H1 (cell line): ENCODE data around the gene TUBGCP3. TPM values are rescaled to one million over a fixed set of nuclear protein-coding genes. Genes with fewer than 3 reads are reported as not detected.

Experiments
- CTCF ChIA-PET: fragments of 300-600 bp; sonication (Branson Sonifier 250); formaldehyde crosslinking; loops from one replicate; lab custom pipeline; 2021; ENCODE audit not compliant: partially characterized antibody; lab: Charles Lee
- POLR2A ChIA-PET: fragments of 300-600 bp; sonication (Branson Sonifier 250); formaldehyde crosslinking; loops from one replicate; lab custom pipeline; 2021; ENCODE audit warnings: inconsistent platforms; ENCODE audit not compliant: partially characterized antibody; lab: Charles Lee
- DNase-seq, 2 experiments: peaks; one replicate each; pipeline versions ENCODE4 v3.0.0 to v3.0.0-alpha.2; 2010 to 2022; ENCODE audit warnings: low spot score in 2 of 2, low read depth in 1 of 2, mixed read lengths in 1 of 2
- FAIRE-seq: peaks from 2 replicates; lab custom pipeline; 2011; peaks lifted over from hg19 to GRCh38; lab: Jason Lieb, UNC
- H2AFZ ChIP-seq: 2 replicates; pipeline ENCODE4 v1.8.1; 2012; ENCODE audit warnings: low read length, inconsistent platforms
- H2AK5ac ChIP-seq: 2 replicates; pipeline ENCODE4 v1.6.1; 2013; ENCODE audit warnings: low read depth, low read length
- H2BK120ac ChIP-seq: replicated peaks from 2 replicates; pipeline ENCODE3; 2013; ENCODE audit warnings: low read depth, low read length, inconsistent platforms
- H2BK12ac ChIP-seq: 2 replicates; pipeline ENCODE4 v1.6.1; 2013; ENCODE audit warnings: low read depth, low read length
- H2BK15ac ChIP-seq: 2 replicates; pipeline ENCODE4 v1.6.1; 2013; ENCODE audit warnings: low read length
- H2BK20ac ChIP-seq: 2 replicates; pipeline ENCODE4 v1.6.1; 2013; ENCODE audit warnings: low read length
- H2BK5ac ChIP-seq: 2 replicates; pipeline ENCODE4 v1.6.1; 2013; ENCODE audit warnings: low read depth, low read length
- H3K14ac ChIP-seq: 2 replicates; pipeline ENCODE4 v1.6.1; 2013; ENCODE audit warnings: inconsistent platforms; ENCODE audit not compliant: insufficient read length
- H3K18ac ChIP-seq: 2 replicates; pipeline ENCODE4 v1.6.1; 2013; ENCODE audit warnings: low read length; ENCODE audit errors: extremely low read depth
- H3K23ac ChIP-seq: 2 replicates; pipeline ENCODE4 v1.6.1; 2013; ENCODE audit warnings: inconsistent platforms; ENCODE audit not compliant: insufficient read length
- H3K23me2 ChIP-seq: 2 replicates; pipeline ENCODE4 v1.6.1; 2013; ENCODE audit warnings: low read depth, low read length
- H3K27ac ChIP-seq: 2 replicates; pipeline ENCODE4 v1.6.1; 2011; ENCODE audit warnings: low read depth, low read length, inconsistent platforms
- H3K27me3 ChIP-seq, 4 experiments: replicated peaks in 1 of 4; 1 replicate in 1 of 4; 2 replicates in 3 of 4; pipeline versions ENCODE4 v1.6.1 to v1.8.1; 2011 to 2013; ENCODE audit warnings: low read length in 3 of 4, mild to moderate bottlenecking in 3 of 4, inconsistent platforms in 2 of 4, mixed read lengths in 2 of 4, moderate library complexity in 1 of 4; ENCODE audit not compliant: control insufficient read depth in 3 of 4, insufficient read depth in 3 of 4; ENCODE audit errors: extremely low read depth in 1 of 4
- H3K36me3 ChIP-seq, 4 experiments: 2 replicates each; pipeline versions ENCODE4 v1.6.1 to v1.8.1; 2011 to 2013; ENCODE audit warnings: mild to moderate bottlenecking in 4 of 4, low read length in 3 of 4, moderate library complexity in 2 of 4, control low read depth in 1 of 4, inconsistent platforms in 1 of 4; ENCODE audit not compliant: insufficient read depth in 4 of 4, control insufficient read depth in 2 of 4
- H3K4ac ChIP-seq: replicated peaks from 2 replicates; pipeline ENCODE3; 2013; ENCODE audit warnings: low read length, low read depth, mixed read lengths, inconsistent platforms; ENCODE audit not compliant: insufficient read length
- H3K4me1 ChIP-seq, 4 experiments: replicated peaks in 1 of 4; 1 replicate in 1 of 4; 2 replicates in 3 of 4; pipeline versions ENCODE4 v1.6.1 to v1.8.1; 2011 to 2013; ENCODE audit warnings: low read length in 3 of 4, inconsistent platforms in 2 of 4, mixed read lengths in 1 of 4; ENCODE audit not compliant: insufficient read depth in 4 of 4, control insufficient read depth in 3 of 4
- H3K4me2 ChIP-seq, 2 experiments: 2 replicates each; pipeline versions ENCODE4 v1.6.1 to v1.8.1; 2011 to 2013; ENCODE audit warnings: low read depth in 2 of 2, low read length in 2 of 2, control low read depth in 1 of 2, inconsistent platforms in 1 of 2, mild to moderate bottlenecking in 1 of 2; ENCODE audit not compliant: insufficient read depth in 1 of 2
- H3K4me3 ChIP-seq, 4 experiments: fragments of 200-600, 300-600 bp in 1 of 4; sonication (generic), shearing (Covaris generic), sonication (Bioruptor Twin) in 1 of 4; 2 replicates each; pipeline versions ENCODE4 v1.5.1 to v1.8.1; 2011 to 2016; ENCODE audit warnings: low read length in 4 of 4, low read depth in 3 of 4, control low read depth in 2 of 4, inconsistent platforms in 2 of 4, mild to moderate bottlenecking in 2 of 4, mixed read lengths in 1 of 4, moderate library complexity in 1 of 4; ENCODE audit not compliant: insufficient read depth in 2 of 4; ENCODE audit errors: extremely low read depth in 1 of 4
- H3K56ac ChIP-seq: replicated peaks from 2 replicates; pipeline ENCODE3; 2013; ENCODE audit warnings: low read depth, mild to moderate bottlenecking, mixed read lengths, low read length, inconsistent platforms; ENCODE audit not compliant: insufficient read length
- H3K79me1 ChIP-seq: 2 replicates; pipeline ENCODE4 v1.6.1; 2013; ENCODE audit warnings: low read depth, low read length, control low read depth
- H3K79me2 ChIP-seq, 2 experiments: 2 replicates each; pipeline versions ENCODE4 v1.6.1 to v1.8.1; 2012 to 2013; ENCODE audit warnings: low read length in 2 of 2, mild to moderate bottlenecking in 2 of 2, inconsistent platforms in 1 of 2; ENCODE audit not compliant: insufficient read depth in 2 of 2, control insufficient read depth in 1 of 2
- H3K9ac ChIP-seq, 4 experiments: replicated peaks in 1 of 4; 1 replicate in 1 of 4; 2 replicates in 3 of 4; pipeline versions ENCODE4 v1.6.1 to v1.8.1; 2011 to 2013; ENCODE audit warnings: low read depth in 3 of 4, low read length in 3 of 4, control low read depth in 2 of 4, mild to moderate bottlenecking in 2 of 4, moderate library complexity in 2 of 4, inconsistent platforms in 1 of 4; ENCODE audit errors: extremely low read depth in 1 of 4
- H3K9me3 ChIP-seq, 2 experiments: 2 replicates each; pipeline versions ENCODE4 v1.6.1 to v1.8.1; 2012 to 2013; ENCODE audit warnings: mild to moderate bottlenecking in 2 of 2, moderate library complexity in 2 of 2, control low read depth in 1 of 2, inconsistent platforms in 1 of 2, low read depth in 1 of 2, low read length in 1 of 2, mixed read lengths in 1 of 2; ENCODE audit not compliant: insufficient read depth in 2 of 2
- H4K20me1 ChIP-seq, 2 experiments: replicated peaks in 1 of 2; 2 replicates each; pipeline versions ENCODE3 to v1.8.1; 2011 to 2013; ENCODE audit warnings: inconsistent platforms in 2 of 2, low read length in 2 of 2, mild to moderate bottlenecking in 1 of 2; ENCODE audit not compliant: insufficient read depth in 2 of 2, control insufficient read depth in 1 of 2
- H4K5ac ChIP-seq: 2 replicates; pipeline ENCODE4 v1.6.1; 2013; ENCODE audit warnings: low read length, low read depth, mixed read lengths, inconsistent platforms; ENCODE audit not compliant: insufficient read length
- H4K8ac ChIP-seq: 2 replicates; pipeline ENCODE4 v1.8.0; 2013; ENCODE audit warnings: mild to moderate bottlenecking, moderate library complexity, low read length, inconsistent platforms; ENCODE audit not compliant: insufficient read depth; ENCODE audit errors: extremely low read depth
- H4K91ac ChIP-seq: replicated peaks from 2 replicates; pipeline ENCODE3; 2013; ENCODE audit warnings: low read length, mixed read lengths, inconsistent platforms; ENCODE audit not compliant: insufficient read length
- BACH1 ChIP-seq: IDR thresholded peaks from 2 replicates; pipeline ENCODE4 v1.6.1; 2012; ENCODE audit warnings: low read length, improper control_type of control experiment
- CTBP2 ChIP-seq: IDR thresholded peaks from 2 replicates; pipeline ENCODE4 v1.7.0; 2011; ENCODE audit warnings: borderline replicate concordance, mild to moderate bottlenecking, moderate library complexity, mixed read lengths, low read length; ENCODE audit not compliant: insufficient read depth, insufficient read length
- GTF2F1 ChIP-seq: IDR thresholded peaks from 2 replicates; pipeline ENCODE4 v1.6.1; 2012; ENCODE audit warnings: low read depth, low read length, improper control_type of control experiment, borderline replicate concordance
- JUN ChIP-seq: IDR thresholded peaks from 2 replicates; pipeline ENCODE4 v1.6.1; 2011; ENCODE audit warnings: low read depth, mild to moderate bottlenecking, improper control_type of control experiment, low read length
- KDM5A ChIP-seq: fragments of 200-600 bp; IDR thresholded peaks from 2 replicates; pipeline ENCODE4 v1.7.1; 2012; ENCODE audit warnings: mild to moderate bottlenecking, low read length, inconsistent platforms, mixed read lengths
- NANOG ChIP-seq: IDR thresholded peaks from 2 replicates; pipeline ENCODE4 v1.6.1; 2011; ENCODE audit warnings: low read length, low read depth, mild to moderate bottlenecking, inconsistent platforms; ENCODE audit not compliant: insufficient read depth, poor library complexity, severe bottlenecking
- NRF1 ChIP-seq: IDR thresholded peaks from 2 replicates; pipeline ENCODE4 v1.6.1; 2011; ENCODE audit warnings: mild to moderate bottlenecking, low read depth, low read length, improper control_type of control experiment
- POLR2AphosphoS5 ChIP-seq: IDR thresholded peaks from 2 replicates; pipeline ENCODE4 v1.6.1; 2011; ENCODE audit warnings: low read depth, low read length
- RBBP5 ChIP-seq: IDR thresholded peaks from 2 replicates; pipeline ENCODE4 v1.7.1; 2012; ENCODE audit warnings: low read depth, mild to moderate bottlenecking, inconsistent platforms, low read length, moderate library complexity, borderline replicate concordance
- SIN3A ChIP-seq, 2 experiments: IDR thresholded peaks in 1 of 2; conservative IDR thresholded peaks in 1 of 2; 2 replicates each; pipeline ENCODE4 v1.6.1; 2011 to 2012; ENCODE audit warnings: low read length in 2 of 2, improper control_type of control experiment in 1 of 2, low read depth in 1 of 2, mild to moderate bottlenecking in 1 of 2
- TEAD4 ChIP-seq: IDR thresholded peaks from 2 replicates; pipeline ENCODE4 v1.6.1; 2012; ENCODE audit warnings: low read depth, low read length, inconsistent platforms, mixed read lengths
- YY1 ChIP-seq: IDR thresholded peaks from 2 replicates; pipeline ENCODE4 v1.6.1; 2011; ENCODE audit warnings: low read depth, mild to moderate bottlenecking, low read length
- WGBS, 2 experiments: shearing (Covaris generic) in 1 of 2; methylation state at CpG; one replicate each; pipeline versions ENCODE4 v1.1.6 to v1.1.7; 2013 to 2015; ENCODE audit warnings: low lambda C conversion rate in 2 of 2, mixed read lengths in 2 of 2, inconsistent platforms in 1 of 2, low coverage in 1 of 2, missing lambda C conversion rate in 1 of 2; ENCODE audit not compliant: insufficient replicate concordance in 2 of 2, insufficient coverage in 1 of 2, insufficient read length in 1 of 2; ENCODE audit errors: extremely low coverage in 1 of 2, missing lambda C conversion rate in 1 of 2; 5-methylcytosine and 5-hydroxymethylcytosine counted together
- polyA plus RNA-seq, 7 experiments: library from polyadenylated mRNA; depleted of rRNA in 3 of 7; stranded (reverse) in 5 of 7; unstranded in 2 of 7; fragments of >200 nt in 5 of 7; fragments of 200-250 nt in 2 of 7; gene quantifications; 1 replicate in 5 of 7; 2 replicates in 1 of 7; 4 replicates in 1 of 7; pipeline versions ENCODE4 v1.2.1 to v1.2.3, GENCODE V29; 2011 to 2013; ENCODE audit warnings: missing spikeins in 2 of 7, mixed read lengths in 2 of 7
- total RNA-seq: library from RNA; stranded (reverse); fragmentation: NEBNext Ultra II Directional; extraction: Animal tissue kit (Norgen Biotek cat#: 25700); gene quantifications from 2 replicates; pipeline ENCODE4 v1.2.1, GENCODE V29; 2021

The TUBGCP3 gene
- total and polyA plus RNA-seq, 2 of the 8 experiments (the other 6 are each of a cell fraction or from before 2014, with no cell fraction given), result 27.0 to 31.7 TPM

- Histone ChIP-seq H3K4me3 (no peak overlapping the region), H4K8ac (no peak overlapping the region), H3K23me2 (no peaks in the 10 kb centered on the region), H2BK20ac (no peak overlapping the region), H3K4me1 (no peaks in the 10 kb centered on the region), H2BK15ac (no peak overlapping the region), H3K9me3 (no peaks in the 10 kb centered on the region), H4K20me1 (no peaks in the 10 kb centered on the region), H3K56ac (no peak overlapping the region), H4K5ac (no peak overlapping the region), H2AFZ (no peak overlapping the region), H3K18ac (no peak overlapping the region), H2BK12ac (no peak overlapping the region), H3K9ac (no peak overlapping the region), H3K14ac (no peak overlapping the region), H2AK5ac (no peak overlapping the region), H3K27ac (no peak overlapping the region), H2BK120ac (no peak overlapping the region), H3K36me3 (peaks cover 0 to 11% (median 5%) of the 10 kb centered on the region in 4 experiments; a peak in 2 of 8 replicates), H3K27me3 (no peaks in the 10 kb centered on the region), H3K23ac (no peak overlapping the region), H3K79me1 (no peaks in the 10 kb centered on the region), H2BK5ac (no peak overlapping the region), H4K91ac (no peak overlapping the region), H3K4ac (no peak overlapping the region), H3K4me2 (no peak overlapping the region), H3K79me2 (no peaks in the 10 kb centered on the region)
- DNase-seq (no peak), FAIRE-seq (no peak)
- 95% methylated on average over 8 of the region's 8 CpGs; no CpG with 5 or more reads in 1 of the 2 experiments for WGBS, 2 experiments
- CTCF ChIA-PET, result no interaction called here
- no peak for TF ChIP-seq KDM5A
- no peak for TF ChIP-seq YY1
- TF ChIP-seq BACH1, result no peak
- TF ChIP-seq NRF1, result no peak
- TF ChIP-seq NANOG, result no peak
- no peak for TF ChIP-seq GTF2F1
- no peak for TF ChIP-seq JUN
- TF ChIP-seq TEAD4, result no peak
- TF ChIP-seq SIN3A (conservative IDR thresholded peaks at IDR 0.05 in 1 of 2, IDR thresholded peaks at IDR 0.05 in 1 of 2; ENCODE audit: low read depth in 1 of 2, low read length in 2 of 2), result no peak
- no peak for TF ChIP-seq POLR2AphosphoS5
- TF ChIP-seq CTBP2, result no peak
- TF ChIP-seq RBBP5, result no peak
- POLR2A ChIA-PET, result interaction anchor here (0.7 kb wide), 1 partner anchor 396 kb away, joined by 3 read pairs; no protein-coding TSS in a partner anchor
Observed at GRCh38 chr13:112487127-112487517, 100.8 kb downstream of the TUBGCP3 start.
